HG02840 (cell line): ENCODE data around the gene NPAT.

Experiments used
- ATAC-seq: cut with Tn5 transposase; IDR thresholded peaks from one replicate; pipeline ENCODE4 v1.9.1; 2021; ENCODE audit warnings: mild to moderate bottlenecking, moderate library complexity, moderate number of reproducible peaks; ENCODE audit not compliant: unreplicated experiment, low FRiP score

The NPAT gene

DNA sequence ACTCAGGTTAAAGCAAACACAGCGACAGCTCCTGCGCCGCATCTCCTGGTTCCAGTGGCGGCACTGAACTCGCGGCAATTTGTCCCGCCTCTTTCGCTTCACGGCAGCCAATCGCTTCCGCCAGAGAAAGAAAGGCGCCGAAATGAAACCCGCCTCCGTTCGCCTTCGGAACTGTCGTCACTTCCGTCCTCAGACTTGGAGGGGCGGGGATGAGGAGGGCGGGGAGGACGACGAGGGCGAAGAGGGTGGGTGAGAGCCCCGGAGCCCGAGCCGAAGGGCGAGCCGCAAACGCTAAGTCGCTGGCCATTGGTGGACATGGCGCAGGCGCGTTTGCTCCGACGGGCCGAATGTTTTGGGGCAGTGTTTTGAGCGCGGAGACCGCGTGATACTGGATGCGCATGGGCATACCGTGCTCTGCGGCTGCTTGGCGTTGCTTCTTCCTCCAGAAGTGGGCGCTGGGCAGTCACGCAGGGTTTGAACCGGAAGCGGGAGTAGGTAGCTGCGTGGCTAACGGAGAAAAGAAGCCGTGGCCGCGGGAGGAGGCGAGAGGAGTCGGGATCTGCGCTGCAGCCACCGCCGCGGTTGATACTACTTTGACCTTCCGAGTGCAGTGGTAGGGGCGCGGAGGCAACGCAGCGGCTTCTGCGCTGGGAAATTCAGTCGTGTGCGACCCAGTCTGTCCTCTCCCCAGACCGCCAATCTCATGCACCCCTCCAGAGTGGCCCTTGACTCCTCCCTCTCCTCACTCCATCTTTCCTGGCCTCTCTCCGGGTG lies at the start of gene NPAT, which contains the start of gene ATM:
TSS of gene NPAT (minus strand) at position 65 of the 774 bp plus-strand sequence. CDS start 102 bp downstream, outside the sequence.
TSS of gene ATM (plus strand) at position 494 of the 774 bp plus-strand sequence. CDS start 4,558 bp downstream, outside the sequence.
- ATAC-seq, result peak; percentile 81

DNA sequence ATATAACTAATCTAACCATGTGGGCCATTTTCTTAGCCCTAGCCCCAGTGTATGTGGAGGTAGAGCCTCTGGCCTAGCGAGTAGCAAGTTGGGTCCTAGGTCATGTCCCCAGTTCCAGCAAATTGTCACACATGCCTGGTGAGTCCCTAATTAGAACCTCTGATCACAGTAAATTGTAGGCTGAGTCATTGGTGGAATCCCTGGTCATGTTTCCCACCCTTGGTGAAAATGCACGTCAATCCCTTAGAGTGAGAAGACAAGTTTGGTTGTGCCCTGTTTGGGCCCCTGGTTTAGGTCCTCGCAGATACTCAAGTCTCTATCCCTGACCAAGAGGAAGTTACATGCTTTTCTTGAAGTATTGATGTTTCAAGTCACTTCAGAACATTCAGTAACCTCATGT lies 47.1 kb upstream of the NPAT start:
- no peak for ATAC-seq

DNA sequence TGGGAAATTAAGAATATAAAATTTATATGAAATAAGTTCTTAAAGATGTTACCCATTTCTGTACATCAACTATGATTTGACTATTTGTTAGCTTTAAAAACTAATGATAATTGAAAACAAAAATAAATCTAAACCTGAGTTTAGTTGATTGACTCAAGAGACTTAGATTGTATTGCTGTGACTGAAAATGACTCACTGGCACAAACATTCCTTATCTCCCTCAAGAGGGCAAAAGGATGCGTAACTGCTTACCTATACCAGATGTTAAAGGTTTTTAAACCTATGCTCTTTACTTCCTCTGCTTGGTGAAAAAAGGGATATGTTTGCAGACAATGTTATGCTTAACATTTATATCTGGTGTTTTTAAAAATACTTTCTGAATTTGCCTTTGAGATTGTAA lies 30.7 kb upstream of the NPAT start:
- ATAC-seq, result no peak

DNA sequence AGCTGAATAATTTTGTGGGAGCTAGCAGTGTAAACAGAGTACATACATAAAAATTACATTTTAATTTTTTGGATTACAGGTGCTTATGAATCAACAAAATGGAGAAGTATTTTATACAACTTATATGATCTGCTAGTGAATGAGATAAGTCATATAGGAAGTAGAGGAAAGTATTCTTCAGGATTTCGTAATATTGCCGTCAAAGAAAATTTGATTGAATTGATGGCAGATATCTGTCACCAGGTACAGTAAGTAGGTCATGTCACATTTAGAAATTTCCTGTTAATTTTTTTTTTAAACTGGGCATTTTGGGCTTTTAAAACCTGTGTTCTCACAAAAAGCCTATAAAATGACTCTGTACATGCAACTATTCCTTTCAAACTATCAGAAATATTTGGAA lies 24.4 kb upstream of the NPAT start:
- no peak for ATAC-seq

DNA sequence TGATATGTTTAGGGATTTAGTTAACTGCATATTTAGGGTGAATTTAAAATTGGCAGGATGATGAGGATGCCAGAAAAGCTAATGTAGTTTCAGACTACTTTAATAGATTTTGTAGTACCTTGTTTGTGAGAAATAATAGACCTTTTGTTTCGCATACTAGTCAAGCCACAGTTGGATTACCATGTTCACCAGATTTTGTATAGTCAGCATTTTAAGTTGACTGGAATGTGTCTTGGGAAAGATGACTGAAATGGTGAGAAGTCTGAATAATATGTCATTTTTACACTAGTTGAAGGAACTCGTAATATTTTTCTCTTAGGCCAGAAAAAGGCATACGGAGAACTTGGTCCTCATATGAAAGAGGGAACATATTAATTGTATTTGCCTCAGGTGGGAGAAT lies 23.9 kb upstream of the NPAT start:
- ATAC-seq, result no peak

DNA sequence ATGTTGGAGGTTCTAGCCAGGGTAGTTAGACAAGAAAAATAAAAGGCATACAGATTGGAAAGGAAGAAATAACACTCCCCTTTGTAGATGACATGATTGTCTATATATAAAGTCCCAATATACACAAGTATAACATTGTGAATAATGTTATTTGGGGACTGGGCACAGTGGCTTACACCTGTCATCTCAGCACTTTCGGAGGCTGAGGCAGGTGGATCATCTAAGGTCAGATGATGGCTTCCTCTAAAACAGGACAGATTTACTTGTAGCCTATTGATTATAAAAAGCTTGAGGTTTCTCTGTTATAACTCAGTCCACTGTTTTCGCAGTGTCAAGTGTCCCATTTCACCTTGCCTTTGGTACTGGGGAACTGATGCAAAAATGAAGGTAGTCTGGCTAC lies 20.0 kb upstream of the NPAT start:
- ATAC-seq, result no peak

DNA sequence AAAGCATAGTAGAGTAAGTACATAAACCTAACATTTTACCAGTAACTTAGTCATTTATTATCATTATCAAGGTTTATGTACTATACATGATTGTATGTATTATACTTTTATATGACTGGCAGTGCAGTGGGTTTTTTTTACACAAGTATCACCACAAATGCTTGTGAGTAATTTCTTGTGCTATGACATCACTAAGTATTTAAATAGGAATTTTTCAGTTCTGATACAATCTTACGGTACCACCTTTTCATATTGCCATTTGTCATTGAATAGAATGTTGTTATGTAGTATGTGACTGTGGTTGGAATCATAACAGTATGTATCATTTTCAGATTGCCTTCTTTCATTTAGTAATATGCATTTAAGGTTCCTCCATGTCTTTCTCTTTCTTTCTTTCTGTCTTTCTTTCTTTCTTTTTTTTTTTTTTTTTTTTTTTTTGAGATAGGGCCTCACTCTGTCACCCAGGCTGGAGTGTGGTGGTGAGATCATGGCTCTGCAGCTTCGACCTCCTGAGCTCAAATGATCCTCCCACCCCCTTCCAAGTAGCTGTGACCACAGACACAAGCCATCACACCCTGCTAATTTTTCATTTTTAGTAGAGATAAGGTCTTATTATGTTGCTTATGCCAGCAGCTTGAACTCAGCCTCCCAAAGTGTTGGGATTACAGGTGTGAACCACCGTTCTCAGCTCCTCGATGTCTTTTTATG lies 19.0 kb upstream of the NPAT start:
- ATAC-seq, result no peak

DNA sequence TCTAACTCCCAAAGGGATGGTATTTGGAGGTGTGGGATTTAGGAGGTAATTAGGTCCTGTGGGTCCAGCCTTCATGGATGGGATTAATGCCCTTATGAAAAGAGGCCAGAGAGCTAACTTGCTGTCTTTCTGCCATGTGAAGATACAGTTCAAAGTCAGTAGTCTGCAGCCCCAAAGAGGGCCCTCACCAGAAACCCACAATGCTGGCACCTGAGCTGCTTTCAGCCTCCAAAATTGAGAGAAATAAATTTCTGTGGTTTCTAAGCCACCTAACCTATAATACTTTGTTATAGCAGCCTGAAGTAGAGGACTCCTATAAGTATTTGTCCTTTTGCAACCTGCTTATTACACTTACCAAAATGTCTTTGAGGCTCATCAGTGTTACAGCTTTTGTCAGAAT lies 16.6 kb upstream of the NPAT start:
- ATAC-seq, result no peak

DNA sequence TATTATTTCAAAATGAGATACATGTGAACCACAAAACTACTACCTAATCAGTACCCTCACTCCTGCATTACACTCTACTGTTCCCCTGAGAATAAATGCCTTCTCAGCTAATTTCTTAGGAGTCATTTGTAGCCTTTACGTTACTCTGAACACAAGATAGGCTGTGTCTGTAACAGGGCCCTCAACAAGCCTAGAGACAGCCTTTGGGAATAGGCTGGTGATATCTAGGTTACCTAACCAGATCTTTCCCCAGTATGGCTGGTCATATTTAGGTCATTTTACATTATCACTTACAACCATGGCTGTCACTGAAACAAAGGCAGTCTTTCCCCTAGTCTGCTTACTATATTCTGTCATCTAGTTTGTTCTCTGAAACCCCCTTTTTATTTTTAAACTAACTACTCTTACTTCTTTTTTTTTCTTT lies 14.6 kb upstream of the NPAT start:
- ATAC-seq, result peak; percentile 49

DNA sequence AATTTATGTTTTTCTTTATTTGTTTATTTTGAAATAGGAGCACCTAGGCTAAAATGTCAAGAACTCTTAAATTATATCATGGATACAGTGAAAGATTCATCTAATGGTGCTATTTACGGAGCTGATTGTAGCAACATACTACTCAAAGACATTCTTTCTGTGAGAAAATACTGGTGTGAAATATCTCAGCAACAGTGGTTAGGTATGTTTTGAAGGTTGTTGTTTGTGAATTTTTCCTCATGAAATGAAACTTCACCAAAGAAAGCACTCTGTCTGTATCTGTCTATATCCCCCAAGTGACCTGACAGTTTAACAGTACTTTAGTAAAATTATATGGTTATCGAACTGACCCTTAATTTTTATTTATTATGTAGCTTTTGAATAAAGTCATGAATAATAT lies 13.2 kb upstream of the NPAT start:
- no peak for ATAC-seq

DNA sequence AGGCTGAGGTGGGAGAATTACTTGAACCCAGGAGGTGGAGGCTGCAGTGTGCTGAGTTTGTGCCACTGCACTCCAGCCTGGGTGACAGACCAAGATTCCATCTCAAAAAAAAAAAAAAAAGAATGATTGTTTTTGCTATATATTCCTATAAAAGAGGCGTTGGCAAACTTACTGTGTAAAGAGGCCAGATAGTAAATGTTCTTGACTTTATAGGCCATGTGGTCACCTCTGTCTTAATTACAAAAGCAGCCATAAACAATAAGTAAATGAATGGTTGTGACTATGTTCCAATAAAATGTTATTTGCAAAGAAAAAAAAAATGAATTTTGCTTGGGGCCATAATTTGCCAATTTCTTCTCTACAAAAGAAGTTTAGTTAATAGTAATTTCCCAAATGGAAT lies 12.8 kb upstream of the NPAT start:
- no peak for ATAC-seq

DNA sequence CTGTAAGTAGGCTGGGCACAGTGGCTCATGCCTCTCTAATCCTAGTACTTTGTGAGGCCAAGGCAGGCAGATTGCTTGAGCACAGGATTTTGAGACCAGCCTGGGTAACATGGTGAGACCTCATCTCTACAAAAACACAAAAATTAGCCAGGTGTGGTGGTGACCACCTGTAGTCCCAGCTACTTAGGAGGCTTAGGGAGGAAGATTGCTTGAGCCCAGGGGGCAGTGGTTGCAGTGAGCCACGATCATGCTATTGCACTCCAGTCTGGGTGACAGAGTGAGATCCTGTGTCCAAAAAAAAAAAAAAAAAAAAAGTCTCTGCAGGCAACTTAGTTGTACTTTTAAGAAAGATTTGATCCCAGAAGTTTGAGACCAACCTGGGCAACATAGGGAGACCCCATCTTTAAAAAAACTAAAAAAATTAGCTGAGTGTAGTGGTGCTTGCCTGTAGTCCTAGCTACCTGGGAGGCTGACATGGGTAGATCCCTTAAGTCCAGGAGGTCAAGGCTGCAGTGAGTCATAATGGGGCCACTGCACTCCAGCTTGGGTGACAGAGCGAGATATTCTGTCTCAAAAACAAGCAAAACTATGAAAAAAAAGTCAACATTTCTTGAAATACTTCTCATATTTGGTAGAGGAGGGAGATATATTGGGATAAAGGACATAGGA lies 11.0 kb upstream of the NPAT start:
- ATAC-seq, result no peak

DNA sequence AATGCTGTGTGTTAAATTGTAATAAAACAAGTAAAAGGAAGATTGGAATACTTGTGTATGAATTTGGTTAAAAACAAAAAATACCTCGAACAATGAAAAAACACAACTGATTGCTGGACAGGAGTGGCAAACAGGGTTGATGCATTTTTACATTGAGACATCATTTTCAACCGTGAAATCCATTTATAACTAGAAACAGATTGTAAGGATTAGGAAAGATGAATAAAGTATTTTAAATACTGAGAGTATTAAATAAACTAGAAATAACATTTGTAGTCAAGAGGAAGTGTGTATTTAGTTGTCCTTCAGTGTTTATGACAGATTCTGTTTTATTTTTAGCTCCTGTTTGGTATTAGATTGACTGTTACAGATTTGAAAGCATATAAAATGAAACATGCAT lies 5.8 kb upstream of the NPAT start:
- no peak for ATAC-seq

DNA sequence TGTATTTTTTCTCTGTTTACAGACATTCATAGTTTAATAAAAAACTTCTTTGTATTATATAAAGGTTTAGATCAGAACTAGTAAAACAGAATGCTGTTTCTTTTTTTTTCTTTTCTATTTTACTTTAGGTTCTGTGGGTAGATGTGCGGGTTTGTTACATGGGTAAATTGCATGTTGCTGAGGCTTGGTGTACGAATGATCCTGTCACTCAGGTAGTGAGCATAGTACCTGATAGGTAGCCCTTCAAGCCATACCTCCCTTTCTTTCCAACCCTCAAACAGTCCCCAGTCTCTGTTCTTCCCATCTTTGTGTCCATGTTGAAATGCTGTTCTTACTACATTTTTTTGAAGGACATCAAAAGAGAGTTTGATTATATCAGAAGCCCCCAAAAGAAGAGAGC lies 3.6 kb upstream of the NPAT start:
- no peak for ATAC-seq

DNA sequence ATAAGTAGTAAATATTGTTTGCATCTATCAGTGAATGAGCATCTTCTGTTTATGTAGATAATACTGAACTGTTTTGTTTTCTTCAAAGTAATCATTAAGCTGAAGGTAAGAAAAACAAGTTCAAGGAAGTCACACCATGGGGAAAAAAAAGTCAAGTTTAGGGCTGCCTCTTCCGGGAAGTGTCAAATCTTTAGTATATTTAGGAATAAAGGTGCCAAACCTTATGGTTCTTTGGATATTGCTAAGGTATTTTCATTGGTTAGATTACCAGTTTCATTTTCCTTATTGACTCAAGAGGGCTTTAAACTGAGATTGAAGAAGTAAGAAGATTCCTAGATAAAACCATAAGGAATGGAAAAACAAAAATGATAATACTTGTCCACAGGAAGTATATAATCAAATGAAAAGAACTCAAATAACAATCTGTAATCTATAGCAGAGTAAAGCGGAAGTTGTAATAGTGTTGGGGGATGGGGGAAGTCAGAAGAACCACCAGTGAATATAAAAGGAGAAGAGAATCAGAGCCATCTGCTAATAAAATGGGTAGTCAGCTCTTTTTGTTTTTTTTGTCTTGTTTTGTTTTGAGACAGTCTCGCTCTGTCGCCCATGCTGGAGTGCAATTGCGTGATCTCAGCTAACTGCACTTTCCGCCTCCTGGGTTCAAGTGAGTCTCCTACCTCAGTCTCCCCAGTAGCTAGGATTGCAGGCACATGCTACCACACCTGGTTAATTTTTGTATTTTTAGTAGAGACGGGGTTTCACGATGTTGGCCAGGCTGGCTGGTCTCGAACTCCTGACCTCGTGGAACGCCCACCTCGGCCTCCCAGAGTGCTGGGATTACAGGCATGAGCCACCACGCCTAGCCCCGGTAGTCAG lies 2.7 kb upstream of the NPAT start:
- ATAC-seq, result no peak

DNA sequence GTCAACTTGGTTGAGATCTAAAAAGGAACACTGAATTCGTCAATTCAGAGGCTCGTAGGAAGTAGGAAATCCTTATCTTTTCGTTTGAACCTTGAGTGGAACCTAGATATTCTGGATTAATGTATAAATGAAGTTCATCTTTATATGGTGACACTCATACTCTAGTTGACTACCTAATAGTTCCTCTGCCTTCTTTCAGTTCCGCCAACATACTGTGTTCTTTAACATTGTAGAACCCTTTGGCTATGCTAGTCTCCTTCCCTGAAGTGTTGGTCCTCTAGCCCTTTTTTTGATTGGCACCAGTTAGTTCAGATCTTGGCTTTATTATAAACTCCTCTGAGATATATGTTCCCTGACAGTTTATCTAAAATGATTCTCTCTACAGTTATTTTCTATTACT lies 1.9 kb upstream of the NPAT start:
- no peak for ATAC-seq

DNA sequence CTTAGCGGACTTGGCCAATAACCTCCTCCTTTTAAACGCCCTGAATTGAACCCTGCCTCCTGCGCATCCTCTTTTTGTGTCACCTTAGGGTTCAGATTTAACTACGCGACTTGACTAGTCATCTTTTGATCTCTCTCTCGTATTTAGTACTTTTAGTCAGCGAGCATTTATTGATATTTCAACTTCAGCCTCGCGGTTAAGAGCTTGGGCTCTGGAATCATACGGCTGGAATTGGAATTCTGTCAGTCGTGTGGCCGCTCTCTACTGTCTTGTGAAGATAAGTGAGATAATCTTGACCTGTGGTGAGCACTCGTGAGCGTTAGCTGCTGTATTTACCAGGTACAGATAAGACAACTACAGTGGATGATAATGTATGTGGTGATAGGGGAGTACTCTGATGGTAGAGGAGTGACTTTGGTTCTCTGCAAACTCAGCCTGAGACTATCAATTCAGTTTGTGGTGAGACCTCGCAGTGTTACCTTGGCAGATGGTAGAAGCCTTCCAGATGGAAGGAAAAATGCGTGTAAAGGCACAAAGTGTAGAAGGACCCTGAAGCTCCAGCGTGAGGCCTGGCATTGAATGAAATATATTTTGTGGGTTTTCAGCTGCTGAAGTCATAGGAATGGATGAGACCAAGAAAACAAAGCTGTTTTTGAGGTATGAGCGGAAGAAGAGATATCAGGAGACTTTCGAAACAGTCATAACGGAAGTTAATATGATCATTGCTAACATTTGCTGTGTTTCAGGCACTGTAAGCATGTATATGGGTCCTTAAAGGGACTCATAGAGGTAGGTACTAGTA lies 1.1 kb upstream of the NPAT start:
- peak; percentile 28 for ATAC-seq

DNA sequence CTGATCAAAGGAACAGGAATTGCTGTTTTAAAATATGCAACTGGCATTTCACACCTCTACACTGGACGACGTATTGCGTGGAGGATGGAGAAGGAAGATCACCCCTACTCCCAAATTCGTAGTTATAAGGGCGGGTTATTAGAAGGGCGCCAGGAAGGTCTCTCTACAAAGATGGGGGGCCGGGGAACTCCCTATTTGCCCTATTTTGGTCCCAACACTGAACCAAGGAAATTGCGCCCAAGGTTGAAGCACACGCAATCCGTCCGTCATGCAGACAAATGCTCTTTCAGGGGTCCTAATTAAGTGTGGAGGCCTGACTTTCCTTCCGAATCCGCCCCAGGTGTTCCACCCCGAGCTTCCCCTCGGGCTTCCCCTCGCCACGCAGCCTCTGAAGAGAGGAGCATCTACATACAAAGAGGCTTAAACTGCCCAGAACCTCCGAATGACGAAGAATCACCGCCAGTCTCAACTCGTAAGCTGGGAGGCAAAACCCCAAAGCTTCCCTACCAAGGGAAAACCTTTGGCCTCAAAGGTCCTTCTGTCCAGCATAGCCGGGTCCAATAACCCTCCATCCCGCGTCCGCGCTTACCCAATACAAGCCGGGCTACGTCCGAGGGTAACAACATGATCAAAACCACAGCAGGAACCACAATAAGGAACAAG lies 396 bp downstream of the NPAT start:
- ATAC-seq, result no peak

DNA sequence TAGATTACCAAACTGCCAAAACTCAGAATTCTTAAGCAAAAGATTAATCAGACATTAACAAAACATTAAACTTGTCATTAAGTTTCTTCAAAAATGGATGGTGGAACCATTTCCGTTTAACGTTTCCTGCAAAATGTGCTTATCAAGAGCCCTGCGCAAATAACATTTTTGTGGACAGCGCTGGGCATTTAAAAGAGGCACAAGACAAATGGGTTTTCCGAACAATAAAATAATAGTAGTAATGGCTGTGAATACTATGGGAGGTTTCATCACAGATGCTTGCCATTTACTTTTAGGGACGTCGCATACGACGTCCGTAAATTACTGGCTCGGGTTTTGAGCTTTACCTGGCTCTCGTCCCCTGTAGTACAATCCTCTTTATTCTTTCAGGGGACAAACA lies 1.1 kb downstream of the NPAT start:
- no peak for ATAC-seq
